GM18873 (cell line): ENCODE measurements around the gene NUP133.
"Not testable (repeated sequence)": the region's sequence is repeated elsewhere in the genome, so short reads cannot be mapped to it uniquely, and the experiment has no call there.

ENCODE experiments used
- ATAC-seq: cut with Tn5 transposase; IDR thresholded peaks from one replicate; pipeline ENCODE4 v1.9.1; 2021; ENCODE audit warnings: mild to moderate bottlenecking, moderate library complexity, moderate number of reproducible peaks; ENCODE audit not compliant: unreplicated experiment, low FRiP score

The NUP133 gene

DNA sequence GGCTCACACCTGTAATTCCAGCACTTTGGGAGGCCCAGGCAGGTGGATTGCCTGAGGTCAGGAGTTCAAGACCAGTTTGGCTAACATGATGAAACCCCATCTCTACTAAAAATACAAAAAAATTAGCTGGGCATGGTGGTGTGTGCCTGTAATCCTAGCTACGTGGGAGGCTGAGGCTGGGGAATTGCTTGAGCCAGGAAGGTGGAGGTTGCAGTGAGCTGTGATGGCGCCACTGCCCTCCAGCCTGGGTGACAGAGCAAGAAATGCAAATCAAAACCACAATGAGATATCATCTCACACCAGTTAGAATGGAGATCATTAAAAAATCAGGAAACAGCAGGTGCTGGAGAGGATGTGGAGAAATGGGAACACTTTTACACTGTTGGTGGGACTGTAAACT is 3.1 kb upstream of the NUP133 start:
- ATAC-seq = not testable (repeated sequence)

DNA sequence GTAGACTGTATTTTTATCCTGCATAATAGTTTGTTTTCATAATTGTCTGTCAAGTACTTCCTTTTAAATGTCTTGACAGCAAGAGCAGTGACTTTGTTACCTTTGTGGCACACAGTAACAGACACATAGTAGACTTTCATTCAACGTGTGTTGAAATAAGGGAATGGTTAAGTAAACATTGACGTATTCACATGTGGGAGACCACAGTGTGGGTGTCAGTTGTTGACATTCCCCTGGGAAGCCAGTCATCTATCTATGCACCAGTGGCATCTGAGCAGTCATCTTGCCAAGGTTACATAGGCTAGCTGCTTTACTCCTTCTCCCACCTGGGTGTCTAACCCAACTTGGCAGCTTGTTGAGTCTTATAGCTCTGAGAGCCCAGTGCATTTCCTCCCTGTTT is 1.4 kb upstream of the NUP133 start:
- no peak for ATAC-seq

- ATAC-seq = no peak
These were observed 739 bp upstream of the NUP133 start for GRCh38 chr1:229508823-229509337.

GRCh38 chr1:229507502-229507901 is 639 bp downstream of the NUP133 start:
- no peak for ATAC-seq

DNA sequence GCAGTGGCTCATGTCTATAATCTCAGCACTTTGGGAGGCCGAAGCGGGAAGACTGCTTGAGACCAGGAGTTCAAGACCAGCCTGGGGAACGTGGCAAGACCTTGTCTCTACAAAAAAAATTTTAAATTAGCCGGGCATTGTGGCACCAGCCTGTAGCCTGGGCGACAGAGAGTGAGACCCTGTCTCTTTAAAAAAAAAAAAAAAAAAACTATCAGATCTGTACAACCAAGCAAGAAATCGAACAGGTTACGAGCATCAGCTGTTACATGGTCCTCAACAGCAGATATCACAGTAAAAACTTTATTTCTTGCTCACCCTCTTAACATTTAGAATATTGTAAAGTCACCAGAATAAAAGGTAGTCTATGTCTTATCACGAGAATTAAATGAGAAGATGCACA is 1.5 kb downstream of the NUP133 start:
- ATAC-seq = no peak

DNA sequence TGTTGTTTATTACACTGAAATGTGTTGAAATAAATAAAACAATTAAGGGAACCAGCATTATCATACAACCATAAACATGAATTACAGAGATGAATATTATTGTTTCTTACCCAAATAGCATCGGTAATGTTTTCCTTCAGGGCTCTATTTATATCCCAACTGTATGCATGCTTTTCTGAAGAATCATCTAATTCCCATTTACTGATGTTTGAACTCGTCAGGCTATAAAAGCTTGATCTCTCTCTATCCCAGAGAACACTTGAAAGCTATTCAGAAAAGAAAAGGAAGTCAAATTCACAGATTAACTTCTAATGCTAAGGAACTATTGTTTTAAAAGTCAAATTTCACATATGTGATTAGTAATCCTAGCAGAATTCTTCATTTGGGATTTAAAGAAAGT is 12.4 kb downstream of the NUP133 start:
- no peak for ATAC-seq

DNA sequence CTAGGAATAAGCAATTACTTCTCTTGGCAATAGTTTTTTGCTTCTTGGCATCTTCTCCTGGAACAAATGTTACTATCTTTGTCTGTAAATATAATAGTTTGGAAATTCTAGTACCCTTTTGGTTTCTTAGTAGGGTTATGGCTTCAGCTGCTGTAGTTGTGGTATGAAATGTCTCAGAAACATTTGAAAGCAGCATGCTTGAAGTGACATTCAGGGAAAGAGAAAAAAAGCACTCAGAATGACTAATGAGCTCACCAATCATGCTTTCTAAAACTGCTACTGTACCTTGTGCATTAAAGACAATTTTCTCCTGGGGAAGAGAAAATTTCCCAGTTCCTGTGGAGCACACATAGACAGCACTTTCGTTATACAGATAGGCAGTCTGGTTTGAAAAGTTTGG is 21.0 kb downstream of the NUP133 start:
- ATAC-seq = no peak

DNA sequence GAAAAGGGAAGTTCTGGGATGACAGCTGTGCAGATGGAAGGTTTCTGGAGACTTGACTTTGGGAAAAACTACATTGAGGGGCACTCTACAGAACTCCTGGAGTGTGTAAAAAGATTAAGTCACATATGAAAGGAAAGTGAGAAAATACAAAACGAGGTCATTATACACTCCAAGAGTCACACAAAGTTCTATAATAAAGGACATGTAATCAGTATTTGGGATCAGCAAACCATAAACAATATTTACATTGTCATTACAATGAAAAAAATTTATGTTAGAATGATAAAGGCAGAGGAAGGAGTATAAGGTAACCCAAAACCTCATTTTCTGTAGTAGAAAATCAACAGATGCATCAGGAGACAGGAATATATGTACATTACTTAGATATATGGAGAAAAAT is 22.8 kb downstream of the NUP133 start:
- ATAC-seq = no peak

GRCh38 chr1:229482511-229482910 is 25.6 kb downstream of the NUP133 start:
- ATAC-seq = no peak

- no peak for ATAC-seq
These were observed 27.6 kb downstream of the NUP133 start for GRCh38 chr1:229480495-229480894.

DNA sequence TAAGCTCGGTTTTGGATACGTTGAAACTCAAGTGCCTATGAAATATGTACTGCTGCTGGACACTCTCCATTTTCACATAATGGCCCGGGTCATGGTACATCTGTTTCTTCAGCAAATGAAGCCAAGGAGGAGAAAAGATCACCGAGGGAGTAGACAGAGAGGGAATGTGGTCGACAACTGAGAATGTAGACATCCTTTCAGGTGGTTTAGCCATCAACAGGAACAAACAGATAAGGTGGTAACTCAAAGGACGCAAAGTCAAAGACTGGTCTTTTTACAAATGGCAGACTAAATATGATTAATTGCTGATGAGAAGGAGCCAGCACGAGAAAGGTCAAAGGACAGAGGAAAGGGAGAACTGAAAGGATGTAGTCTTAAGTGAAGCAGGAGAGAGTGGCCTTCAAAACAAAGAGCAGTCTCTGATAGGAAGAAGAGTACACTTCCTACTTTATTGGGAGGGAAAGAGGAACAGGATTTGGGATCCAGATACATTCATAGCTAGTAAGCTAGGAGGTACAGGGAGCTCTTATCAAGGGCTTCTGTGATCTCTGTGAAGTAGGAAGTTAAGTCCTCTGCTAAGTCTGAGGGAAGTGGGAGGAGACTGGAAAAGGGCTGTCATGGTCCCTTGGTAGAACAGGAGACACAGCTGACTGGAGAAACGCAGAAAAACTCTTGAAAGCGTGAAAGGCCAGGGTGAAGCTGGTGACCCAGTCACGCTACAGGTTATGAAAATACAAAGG is 28.3 kb downstream of the NUP133 start:
- no peak for ATAC-seq

GRCh38 chr1:229478852-229479251 is 29.3 kb downstream of the NUP133 start:
- peak; percentile 55 for ATAC-seq

DNA sequence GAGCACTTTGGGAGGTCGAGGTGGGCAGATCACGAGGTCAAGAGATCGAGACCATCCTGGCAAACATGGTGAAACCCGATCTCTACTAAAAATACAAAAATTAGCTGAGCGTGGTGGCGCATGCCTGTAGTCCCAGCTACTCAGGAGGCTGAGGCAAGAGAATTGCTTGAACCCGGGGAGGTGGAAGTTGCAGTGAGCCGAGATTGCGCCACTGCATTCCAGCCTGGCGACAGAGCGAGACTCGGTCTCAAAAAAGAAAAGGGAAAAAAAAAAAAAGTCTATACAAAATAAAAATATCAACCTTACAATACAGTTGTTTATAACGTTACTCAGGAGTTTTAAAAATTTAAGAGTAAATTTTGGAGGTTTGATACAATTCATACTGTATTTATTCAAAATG is 32.3 kb downstream of the NUP133 start:
- ATAC-seq = not testable (repeated sequence)

DNA sequence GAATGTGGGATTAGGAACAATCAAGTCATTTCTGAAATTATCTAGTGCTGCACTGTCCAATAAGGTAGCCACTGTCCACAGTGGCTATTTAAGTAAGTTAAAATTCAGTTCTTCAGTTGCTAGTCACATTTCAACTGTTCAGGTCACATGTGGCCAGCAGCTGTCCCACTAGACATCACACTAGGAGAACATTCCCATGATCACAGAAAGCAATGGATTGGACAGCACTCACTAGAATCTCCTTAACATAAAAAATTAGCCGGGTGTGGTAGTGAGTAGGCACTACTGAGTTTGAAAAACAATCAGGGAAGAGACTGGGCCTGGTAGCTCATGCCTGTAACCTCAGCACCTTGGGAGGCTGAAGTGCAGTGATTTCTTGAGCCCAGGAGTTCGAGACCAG is 33.6 kb downstream of the NUP133 start:
- no peak for ATAC-seq

DNA sequence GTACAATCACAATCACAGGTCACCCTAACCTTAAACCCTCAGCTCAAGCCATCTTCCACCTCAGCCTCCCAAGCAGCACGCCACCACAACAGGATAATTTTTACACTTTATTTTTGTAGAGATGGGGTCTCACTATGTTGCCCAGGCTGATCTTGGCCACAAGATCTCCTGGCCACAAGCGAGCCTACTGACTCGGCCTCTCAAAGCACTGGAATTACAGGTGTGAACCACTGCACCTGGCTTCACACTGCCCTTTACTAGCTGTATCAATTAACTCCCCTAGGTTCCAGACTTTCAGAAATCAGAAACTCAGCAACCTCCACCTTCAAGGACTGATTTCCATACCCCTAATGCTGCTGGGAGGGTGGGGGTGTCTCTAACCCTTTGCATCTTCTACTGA is 37.0 kb downstream of the NUP133 start:
- no peak for ATAC-seq

GRCh38 chr1:229470406-229471043 is 37.6 kb downstream of the NUP133 start:
- ATAC-seq = no peak

DNA sequence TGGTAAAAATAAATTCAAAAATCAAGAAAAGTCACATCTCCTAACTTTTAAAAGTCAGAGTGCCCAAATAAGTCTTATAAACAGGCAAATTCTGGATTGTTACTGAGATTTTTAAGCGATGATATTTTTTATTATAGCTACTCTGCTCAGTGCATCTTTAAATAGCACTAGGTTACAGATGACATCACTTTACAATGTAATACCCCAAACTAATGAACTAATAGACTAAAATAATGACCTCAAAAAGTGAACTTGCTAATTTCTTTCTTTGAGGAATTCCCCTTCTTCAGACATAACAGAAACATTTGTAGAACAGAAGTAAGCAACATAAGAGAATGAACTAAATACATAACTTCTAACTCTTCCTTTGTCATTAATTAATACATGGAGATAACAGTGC is 41.3 kb downstream of the NUP133 start:
- no peak for ATAC-seq

DNA sequence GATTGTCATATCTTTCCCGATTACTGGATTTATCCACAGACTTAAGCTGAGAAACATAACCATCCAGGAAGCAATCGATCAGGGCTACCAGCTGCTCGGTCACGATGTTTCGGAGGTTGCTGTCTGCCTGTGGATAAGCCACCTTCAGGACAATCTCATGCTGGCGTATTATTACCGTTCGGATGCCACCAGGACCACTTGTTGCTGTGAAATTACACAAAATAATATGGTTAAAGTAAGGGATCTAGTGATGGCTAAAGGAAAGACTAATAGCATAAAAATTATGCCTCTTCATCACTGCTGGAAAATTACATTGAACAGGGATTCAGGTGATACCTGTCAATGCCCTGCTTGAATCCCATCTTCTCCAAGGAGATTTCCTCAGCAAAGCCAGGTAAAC is 43.5 kb downstream of the NUP133 start:
- no peak for ATAC-seq

DNA sequence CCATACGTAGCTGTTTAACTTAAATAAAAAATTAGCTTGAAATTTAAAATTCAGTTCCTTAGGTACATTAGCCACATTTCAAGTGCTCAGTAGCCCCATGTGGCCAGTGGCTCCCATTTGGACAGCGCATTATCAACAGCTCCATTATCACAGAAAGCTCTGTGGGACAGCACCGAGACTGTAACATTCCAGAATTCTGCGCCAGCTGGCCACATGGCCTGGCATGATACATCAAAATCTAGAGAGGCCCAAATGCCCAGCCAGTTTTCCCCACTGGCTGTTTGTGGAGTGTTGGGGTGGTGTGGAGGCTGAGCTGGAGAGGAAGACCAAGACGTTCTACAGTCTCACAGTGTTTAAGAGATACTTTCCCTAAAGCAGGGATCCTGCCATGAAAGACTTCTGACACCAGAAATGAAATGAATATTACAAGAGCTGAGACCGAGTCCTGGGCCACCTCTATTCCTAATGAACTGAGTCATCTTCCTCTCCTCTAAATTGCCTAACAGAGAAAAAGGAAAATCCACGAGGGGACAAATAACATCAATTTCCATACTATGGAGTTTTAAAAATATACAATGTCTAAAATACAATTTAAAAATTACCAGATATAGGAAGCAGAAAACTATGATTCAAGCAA is 47.0 kb downstream of the NUP133 start:
- ATAC-seq = no peak

DNA sequence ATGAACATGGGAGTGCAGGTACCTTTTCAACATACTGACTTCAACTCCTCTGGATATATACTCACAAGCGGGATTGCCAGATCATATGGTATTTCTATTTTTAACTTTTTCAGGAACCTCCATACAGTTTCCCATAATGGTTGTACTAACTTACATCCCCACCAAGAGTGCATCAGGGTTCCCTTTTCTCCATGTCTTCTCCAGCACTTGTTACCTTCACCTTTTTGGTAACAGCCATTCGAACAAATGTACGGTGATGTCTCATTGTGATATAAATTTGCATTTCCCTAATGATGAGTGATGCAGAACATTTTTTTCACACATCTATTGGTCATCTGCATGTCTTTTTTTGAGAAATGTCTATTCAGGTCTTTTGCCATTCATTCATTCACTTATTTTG is 48.3 kb downstream of the NUP133 start:
- ATAC-seq = no peak

- ATAC-seq = no peak
These were observed 50.7 kb downstream of the NUP133 start for GRCh38 chr1:229457436-229457835.

- ATAC-seq = no peak
These were observed 52.1 kb downstream of the NUP133 start for GRCh38 chr1:229456016-229456415.
